Endothelial cell of umbilical vein (primary cell): ENCODE measurements around the gene SLC7A8. TPM values are rescaled to one million over a fixed set of nuclear protein-coding genes. Genes with fewer than 3 reads are reported as not detected.

Experiments used
- BruUV-seq: library from RNA; stranded (reverse); fragments of 400-500 nt; replicated peaks from 2 replicates; lab custom pipeline; 2021; lab: Mats Ljungman, UMichigan
- CTCF ChIA-PET: fragments of 300-600, 350-600 bp; sonication (Branson Sonifier 250); formaldehyde crosslinking; loops from one replicate; lab custom pipeline; 2021; ENCODE audit warnings: antibody characterized with exemption, inconsistent platforms; lab: Charles Lee
- POLR2A ChIA-PET: fragments of 300-600, 350-600 bp; sonication (Branson Sonifier 250); formaldehyde crosslinking; loops from one replicate; lab custom pipeline; 2021; ENCODE audit warnings: antibody characterized with exemption, inconsistent platforms; lab: Charles Lee
- DNase-seq: peaks from one replicate; pipeline ENCODE4 v3.0.0-alpha.2; 2011; ENCODE audit warnings: low read depth, low spot score
- FAIRE-seq: peaks from 2 replicates; lab custom pipeline; 2011; peaks lifted over from hg19 to GRCh38; lab: Jason Lieb, UNC
- H2AFZ ChIP-seq: 2 replicates; pipeline ENCODE4 v1.6.0; 2012; ENCODE audit warnings: low read depth, low read length, control low read depth, inconsistent platforms
- H3K27ac ChIP-seq: 2 replicates; pipeline ENCODE4 v1.5.1; 2011; ENCODE audit warnings: low read depth, mild to moderate bottlenecking, control low read depth, low read length, moderate library complexity; ENCODE audit not compliant: insufficient read depth
- H3K27me3 ChIP-seq, 2 experiments: 2 replicates each; pipeline versions ENCODE4 v1.6.0 to v1.6.1; 2011; ENCODE audit warnings: low read length in 2 of 2, mixed read lengths in 1 of 2; ENCODE audit not compliant: control insufficient read depth in 2 of 2, insufficient read depth in 2 of 2
- H3K36me3 ChIP-seq, 2 experiments: 2 replicates in 1 of 2; 3 replicates in 1 of 2; pipeline ENCODE4 v1.5.1; 2011; ENCODE audit warnings: low read length in 2 of 2, mild to moderate bottlenecking in 1 of 2, moderate library complexity in 1 of 2; ENCODE audit not compliant: control insufficient read depth in 2 of 2, insufficient read depth in 2 of 2; ENCODE audit errors: extremely low read depth in 1 of 2
- H3K4me1 ChIP-seq: 3 replicates; pipeline ENCODE4 v1.5.1; 2011; ENCODE audit warnings: mild to moderate bottlenecking, low read length; ENCODE audit not compliant: control insufficient read depth, insufficient read depth; ENCODE audit errors: extremely low read depth
- H3K4me2 ChIP-seq: 2 replicates; pipeline ENCODE4 v1.6.1; 2011; ENCODE audit warnings: low read length, control low read depth, mixed read lengths; ENCODE audit not compliant: insufficient read depth
- H3K4me3 ChIP-seq, 3 experiments: fragments of 200-600 bp in 1 of 3; sonication (generic), shearing (Covaris generic) in 1 of 3; replicated peaks in 1 of 3; 2 replicates each; pipeline ENCODE4 v1.5.1; 2011 to 2016; ENCODE audit warnings: control low read depth in 3 of 3, low read length in 3 of 3, mild to moderate bottlenecking in 2 of 3, inconsistent platforms in 1 of 3, low read depth in 1 of 3, moderate library complexity in 1 of 3; ENCODE audit not compliant: insufficient read depth in 1 of 3
- H3K79me2 ChIP-seq: 2 replicates; pipeline ENCODE4 v1.6.0; 2012; ENCODE audit warnings: low read length, inconsistent platforms; ENCODE audit not compliant: control insufficient read depth, insufficient read depth
- H3K9ac ChIP-seq: replicated peaks from 2 replicates; pipeline ENCODE3; 2011; ENCODE audit warnings: low read length, control low read depth; ENCODE audit not compliant: insufficient read depth; ENCODE audit errors: extremely low read depth
- H3K9me1 ChIP-seq: replicated peaks from 3 replicates; pipeline ENCODE4 v1.6.0; 2011; ENCODE audit warnings: mild to moderate bottlenecking, low read length; ENCODE audit not compliant: control insufficient read depth, insufficient read depth; ENCODE audit errors: extremely low read depth
- H3K9me3 ChIP-seq: replicated peaks from 2 replicates; pipeline ENCODE4 v1.5.1; 2012; ENCODE audit warnings: low read length, inconsistent platforms; ENCODE audit not compliant: control insufficient read depth, insufficient read depth
- H4K20me1 ChIP-seq: replicated peaks from 2 replicates; pipeline ENCODE3; 2011; ENCODE audit warnings: mild to moderate bottlenecking, low read length; ENCODE audit not compliant: control insufficient read depth, insufficient read depth; ENCODE audit errors: extremely low read depth
- CTCF ChIP-seq, 2 donors: IDR thresholded peaks; 1 replicate in 1 of 2; 2 replicates in 1 of 2; pipeline ENCODE4 v1.5.1; 2011; ENCODE audit warnings: low read length in 2 of 2, mild to moderate bottlenecking in 2 of 2, moderate library complexity in 2 of 2, control low read depth in 1 of 2, inconsistent platforms in 1 of 2, low read depth in 1 of 2; ENCODE audit not compliant: insufficient read depth in 1 of 2; ENCODE audit errors: extremely low read depth in 1 of 2
- FOS ChIP-seq: IDR thresholded peaks from 2 replicates; pipeline ENCODE4 v1.6.1; 2011; ENCODE audit warnings: mild to moderate bottlenecking, low read length, moderate library complexity, borderline replicate concordance; ENCODE audit not compliant: insufficient read depth
- JUN ChIP-seq: IDR thresholded peaks from 2 replicates; pipeline ENCODE4 v1.6.1; 2011; ENCODE audit warnings: borderline replicate concordance, low read depth; ENCODE audit not compliant: insufficient read length, insufficient read depth
- dilution Hi-C: fragments of 300-500 bp; cut with MboI; formaldehyde crosslinking; loops from one replicate; pipeline ENCODE4 v1.15.0; 2019; ENCODE audit warnings: low sequenced_read_pairs; ENCODE audit not compliant: extremely low pct_ligation_motif_present
- intact Hi-C: fragments of 100-400 bp; cut with micrococcal nuclease; formaldehyde crosslinking; loops from one replicate; pipeline ENCODE4 v1.10.0; 2022
- polyA plus RNA-seq, 4 experiments: library from polyadenylated mRNA; depleted of rRNA in 3 of 4; stranded (reverse) in 3 of 4; unstranded in 1 of 4; fragments of >200 nt; gene quantifications; 2 replicates each; pipeline versions ENCODE4 v1.2.1 to v1.2.3, GENCODE V29; 2011 to 2012; ENCODE audit warnings: missing spikeins in 1 of 4
- total RNA-seq: library from RNA; stranded (reverse); gene quantifications from 2 replicates; pipeline ENCODE4 v1.2.3, GENCODE V29; 2021

The SLC7A8 gene
- total and polyA plus RNA-seq, 2 donors (not counting 3 experiments of a cell fraction or from before 2014, with no cell fraction given), result 0.76 to 1.1 TPM

- no peaks in the 10 kb centered on the region for H3K27me3 ChIP-seq
- H3K9ac ChIP-seq, result peak overlapping the region; percentile 49
- CTCF ChIA-PET, result interaction anchor here (0.6 to 14.5 kb wide), 66 partner anchors 10 to 745 kb away, joined by 3 to 1289 read pairs (median 7); partner anchors contain the start of genes ACIN1, C14orf119, CIROP and HOMEZ
- H3K4me2 ChIP-seq, result peak overlapping the region; percentile 78
- BruUV-seq, result no TSS peak
- no peaks in the 10 kb centered on the region for H3K9me1 ChIP-seq
- no peaks in the 10 kb centered on the region for H4K20me1 ChIP-seq
- TF ChIP-seq CTCF (IDR thresholded peaks at IDR 0.05; ENCODE audit: extremely low read depth in 1 of 2, insufficient read depth in 1 of 2, low read depth in 1 of 2, low read length in 2 of 2), result peak; percentile 100
- no peak for TF ChIP-seq JUN
- no peak for TF ChIP-seq FOS
- intact Hi-C loops, result loop anchor here (1.0 kb wide), 5 partner anchors 35 to 260 kb away; partner anchors contain the start of gene SLC7A8
- peaks cover 21% of the 10 kb centered on the region for H3K4me1 ChIP-seq
- peak; percentile 89 for DNase-seq
- H3K27ac ChIP-seq, result peak overlapping the region; percentile 81
- H3K79me2 ChIP-seq, result no peaks in the 10 kb centered on the region
- H3K4me3 ChIP-seq, result no peak overlapping the region
- no peaks in the 10 kb centered on the region for H3K9me3 ChIP-seq
- H2AFZ ChIP-seq, result peak overlapping the region; percentile 79
- dilution Hi-C loops, result no loop called here
- H3K36me3 ChIP-seq, result no peaks in the 10 kb centered on the region
- no peak for FAIRE-seq
- POLR2A ChIA-PET, result interaction anchor here (1.1 to 1.9 kb wide), 3 partner anchors 35 to 65 kb away, joined by 3 to 11 read pairs (median 4); partner anchors contain the start of gene SLC7A8
Measured at GRCh38 chr14:23120541-23121251, 62.8 kb downstream of the SLC7A8 start.
